GM21367 (cell line): Measurements from ENCODE around the gene SNRPD2.
A peak's percentile ranks its signal among the peaks of the same experiment; 100 is the strongest.

Source experiments
- ATAC-seq: cut with Tn5 transposase; IDR thresholded peaks from one replicate; pipeline ENCODE4 v1.9.1; 2021; ENCODE audit not compliant: unreplicated experiment

SNRPD2 gene

DNA sequence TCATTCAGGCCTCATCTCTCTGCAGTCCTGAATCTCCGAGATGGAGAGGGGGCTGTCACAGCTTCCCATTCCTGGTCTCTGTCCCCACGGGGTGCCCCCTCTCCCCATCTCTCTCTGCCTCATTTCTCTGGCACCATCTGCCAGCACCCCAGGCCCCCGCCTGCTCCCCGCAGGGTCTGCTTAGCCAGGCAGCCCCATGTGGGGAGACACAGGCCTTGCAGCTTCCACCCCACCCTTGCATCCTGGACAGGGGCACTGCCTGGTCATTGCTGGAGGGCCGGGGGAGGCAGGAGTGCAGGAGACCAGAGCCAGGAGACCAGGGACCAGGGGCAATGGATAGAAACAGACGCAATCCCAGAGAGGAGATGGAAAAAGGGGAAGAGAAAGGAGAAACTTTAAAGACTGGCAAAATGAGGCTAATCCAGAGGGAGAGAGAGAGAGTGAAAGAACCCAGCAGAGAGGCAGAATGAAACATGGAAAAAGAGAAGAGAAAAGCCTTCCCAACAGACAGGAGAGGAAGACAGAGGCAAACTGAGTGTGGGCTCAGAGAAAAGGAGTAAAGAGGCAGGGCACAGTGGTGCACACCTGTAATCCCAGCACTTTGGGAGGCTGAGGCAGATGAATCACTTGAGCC lies 32.5 kb downstream of the SNRPD2 start:
- ATAC-seq: no peak

GRCh38 chr19:45657520-45658167 lies 34.1 kb downstream of the SNRPD2 start:
- ATAC-seq: no peak

DNA sequence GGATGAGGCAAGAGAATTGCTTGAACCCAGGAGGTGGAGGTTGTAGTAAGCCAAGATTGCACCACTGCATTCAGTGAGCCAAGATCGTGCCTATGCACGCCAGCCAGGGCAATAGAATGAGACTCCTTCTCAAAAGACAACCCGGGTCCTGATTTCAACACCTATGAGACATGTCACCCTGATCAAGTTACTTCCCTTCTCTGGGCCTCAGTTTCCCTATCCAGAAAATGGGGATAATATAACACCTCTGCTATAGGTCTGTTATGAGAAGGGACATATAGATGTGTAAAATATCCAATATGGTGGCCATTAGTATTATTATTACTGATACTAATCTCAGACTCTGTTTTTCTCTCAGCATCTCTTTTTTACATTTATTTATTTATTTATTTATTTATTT lies 36.7 kb downstream of the SNRPD2 start:
- no peak for ATAC-seq

GRCh38 chr19:45653634-45654033 lies 38.1 kb downstream of the SNRPD2 start:
- no peak for ATAC-seq

DNA sequence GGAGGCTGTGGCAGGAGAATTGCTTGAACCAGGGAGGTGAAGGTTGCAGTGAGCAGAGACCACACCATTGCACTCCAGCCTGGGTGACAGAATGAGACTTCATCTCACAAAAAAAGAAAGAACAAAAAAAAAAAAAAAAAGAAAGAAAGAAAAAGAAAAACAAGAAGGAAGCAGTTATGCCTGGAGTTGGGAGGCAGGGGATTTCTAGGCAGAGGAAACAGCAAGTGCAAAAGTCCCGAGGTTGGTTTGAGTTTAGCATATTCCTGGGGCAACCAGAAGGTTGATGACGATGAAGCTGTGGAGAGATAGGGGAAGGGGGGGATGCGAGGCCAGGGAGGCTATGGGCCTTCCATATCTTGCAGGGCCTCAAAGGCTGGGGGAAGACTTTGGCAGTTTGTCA lies 41.0 kb downstream of the SNRPD2 start:
- ATAC-seq: no peak

GRCh38 chr19:45646345-45646698 lies 45.4 kb downstream of the SNRPD2 start:
- ATAC-seq: no peak

DNA sequence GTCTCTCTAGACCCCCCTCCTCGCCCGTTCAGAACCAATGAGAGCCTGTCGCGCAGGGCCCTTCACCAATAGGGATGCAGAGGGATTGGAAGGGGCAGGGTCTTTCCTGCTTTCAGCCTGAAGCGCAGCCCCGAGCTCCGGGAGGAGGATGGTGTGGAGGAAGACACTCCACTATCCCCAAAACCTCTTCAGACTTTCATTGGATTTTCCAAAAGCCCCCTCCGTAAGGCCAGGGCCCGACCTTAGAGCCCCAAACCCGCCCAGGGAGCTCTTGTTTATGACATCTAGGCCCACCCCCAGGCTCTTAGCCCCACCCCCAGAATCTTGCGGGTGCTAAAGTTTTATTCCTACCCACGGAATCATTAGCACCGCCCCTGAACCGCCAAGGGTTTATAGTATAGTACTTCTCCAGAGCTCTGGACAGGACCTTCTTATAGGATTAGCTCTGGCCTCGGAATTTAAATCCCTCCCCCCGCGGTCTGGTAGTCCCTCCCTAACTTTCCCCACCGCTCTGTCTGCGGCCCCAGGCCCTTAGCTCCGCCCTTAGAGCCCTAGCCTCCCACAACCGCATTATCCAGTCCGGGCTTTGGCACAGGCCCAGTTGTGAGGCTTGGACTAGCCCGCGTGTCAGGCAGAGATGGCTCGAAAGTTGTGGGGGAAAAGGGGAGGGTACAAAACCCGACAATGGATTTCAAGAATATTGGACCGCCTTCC lies 46.0 kb downstream of the SNRPD2 start:
- no peak for ATAC-seq

GRCh38 chr19:45645068-45645630 lies 46.6 kb downstream of the SNRPD2 start:
- no peak for ATAC-seq

GRCh38 chr19:45643927-45644771 lies 47.6 kb downstream of the SNRPD2 start:
- no peak for ATAC-seq

GRCh38 chr19:45643024-45643926 lies 48.5 kb downstream of the SNRPD2 start:
- peak; percentile 23 for ATAC-seq

DNA sequence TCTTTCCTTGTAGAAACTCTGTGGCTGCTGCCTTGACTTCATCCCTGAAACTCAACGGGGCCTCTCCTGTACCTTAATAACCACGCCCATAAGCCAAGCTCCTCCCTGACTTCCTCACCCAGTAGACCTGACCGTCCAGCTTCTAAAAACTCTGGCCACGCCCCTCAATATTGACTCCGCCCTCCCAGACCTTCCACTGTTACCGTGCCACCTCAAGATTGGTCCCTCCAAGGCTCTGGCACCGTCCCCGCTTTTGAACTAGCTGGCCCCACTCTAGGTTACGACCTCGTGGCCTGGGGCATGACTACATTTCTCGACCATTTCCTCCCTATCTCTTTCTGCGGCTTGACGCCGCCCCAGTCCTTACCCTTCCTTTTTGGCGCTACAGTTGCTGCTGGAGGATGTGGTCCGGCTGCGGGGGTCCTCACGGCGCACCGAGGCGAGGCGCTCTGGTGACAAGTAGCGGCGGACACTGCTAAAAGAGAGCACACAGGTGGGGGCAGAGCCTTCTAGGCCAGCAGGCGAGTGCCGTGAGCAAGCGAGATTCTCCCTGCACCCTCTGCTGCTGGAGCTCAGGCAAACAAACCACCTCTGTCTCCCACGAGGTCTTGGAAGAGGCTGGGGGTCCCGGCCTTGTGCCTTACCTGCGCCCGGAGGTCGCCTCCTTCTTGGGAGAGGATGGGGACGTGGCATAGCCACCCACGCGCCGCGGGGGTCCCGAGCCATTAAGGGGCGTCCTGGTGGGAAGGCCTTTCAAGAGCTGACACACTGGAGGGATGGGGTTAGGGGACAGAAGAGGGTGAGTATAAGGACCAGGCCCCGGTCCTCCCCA lies 50.3 kb downstream of the SNRPD2 start:
- peak; percentile 35 for ATAC-seq

GRCh38 chr19:45640849-45641273 lies 50.9 kb downstream of the SNRPD2 start:
- no peak for ATAC-seq

GRCh38 chr19:45638930-45639729 lies 52.6 kb downstream of the SNRPD2 start, which contains the start of gene EML2:
EML2 (minus strand) TSS chr19:45639397; CDS start chr19:45639376, 21 bp downstream.
- no peak for ATAC-seq

GRCh38 chr19:45637890-45638667 lies 53.7 kb downstream of the SNRPD2 start:
- ATAC-seq: no peak
